ENCODE results near the gene MVP. TPM values are rescaled to one million over a fixed set of nuclear protein-coding genes. Genes with fewer than 3 reads are reported as not detected.
A peak's percentile ranks its signal among the peaks of the same experiment; 100 is the strongest.

The MVP gene
- total RNA-seq, 6 experiments from 2014 or later = 234 to 296 (median 268) TPM

GRCh38 chr16:29802416-29802935, 17.8 kb upstream of the MVP start:
- peak overlapping the region; percentile 37 for H3K27ac Mint-ChIP-seq

GRCh38 chr16:29804020-29804419, 16.2 kb upstream of the MVP start:
- Mint-ChIP-seq H3K27ac (peak overlapping the region; percentile 72), H3K4me3 (peak overlapping the region; percentile 97), H3K4me1 (ENCODE audit: low read depth) (peaks cover 37% of the 10 kb centered on the region), H3K9me3 (no peaks in the 10 kb centered on the region), H3K36me3 (ENCODE audit: low read depth) (peaks cover 17% of the 10 kb centered on the region), H3K27me3 (ENCODE audit: insufficient read depth) (peaks cover 6% of the 10 kb centered on the region)
- no peak for DNase-seq
- TF ChIP-seq CTCF (IDR thresholded peaks at IDR 0.05) = no peak

More at GRCh38 chr16:29802416-29802935, 17.8 kb upstream of the MVP start:
- Mint-ChIP-seq H3K27me3 (ENCODE audit: insufficient read depth) (no peaks in the 10 kb centered on the region; the same call in 1 of the 2 replicates), H3K9me3 (no peaks in the 10 kb centered on the region), H3K4me1 (ENCODE audit: low read depth) (peaks cover 26% of the 10 kb centered on the region), H3K36me3 (ENCODE audit: low read depth) (peaks cover 5% of the 10 kb centered on the region; the same call in 1 of the 2 replicates), H3K4me3 (no peak overlapping the region)
- no peak for DNase-seq
- TF ChIP-seq CTCF (IDR thresholded peaks at IDR 0.05) = no peak

- Mint-ChIP-seq H3K27ac (peak overlapping the region; percentile 99), H3K4me1 (ENCODE audit: low read depth) (peaks cover 40% of the 10 kb centered on the region), H3K4me3 (peak overlapping the region; percentile 97), H3K9me3 (no peaks in the 10 kb centered on the region), H3K27me3 (ENCODE audit: insufficient read depth) (peaks cover 6% of the 10 kb centered on the region), H3K36me3 (ENCODE audit: low read depth) (peaks cover 17% of the 10 kb centered on the region)
- DNase-seq = no peak
- TF ChIP-seq CTCF (IDR thresholded peaks at IDR 0.05) = no peak
Measured at GRCh38 chr16:29804455-29805231, 15.6 kb upstream of the MVP start.

GRCh38 chr16:29805232-29806098, 14.8 kb upstream of the MVP start:
- Mint-ChIP-seq H3K9me3 (no peaks in the 10 kb centered on the region), H3K36me3 (ENCODE audit: low read depth) (peaks cover 17% of the 10 kb centered on the region), H3K4me3 (peak overlapping the region; percentile 97), H3K27me3 (ENCODE audit: insufficient read depth) (peaks cover 6% of the 10 kb centered on the region), H3K4me1 (ENCODE audit: low read depth) (peaks cover 48% of the 10 kb centered on the region), H3K27ac (peak overlapping the region; percentile 99)
- peak; percentile 20; the same call in 1 of the 2 replicates for TF ChIP-seq CTCF (IDR thresholded peaks at IDR 0.05)
- peak; percentile 97 for DNase-seq

- TF ChIP-seq CTCF (IDR thresholded peaks at IDR 0.05) = no peak
- H3K9me3 Mint-ChIP-seq = no peaks in the 10 kb centered on the region
- DNase-seq = peak; percentile 85
- H3K27ac Mint-ChIP-seq = peak within 1 kb of the TSS; percentile 99
- peaks cover 6% of the 10 kb centered on the region for H3K27me3 Mint-ChIP-seq (ENCODE audit: insufficient read depth)
- H3K4me1 Mint-ChIP-seq (ENCODE audit: low read depth) = peaks cover 55% of the 10 kb centered on the region
- peak within 1 kb of the TSS; percentile 97 for H3K4me3 Mint-ChIP-seq
- peaks cover 17% of the 10 kb centered on the region for H3K36me3 Mint-ChIP-seq (ENCODE audit: low read depth)
Measured at GRCh38 chr16:29806099-29806579, 14.1 kb upstream of the MVP start, which contains the start of gene MAZ. TSS of gene MAZ (plus strand) at chr16:29806529. CDS start at chr16:29806702, 173 bp downstream.

Measured in HFFc6 (cell line).